Neutrophil (primary cell): ENCODE results near the gene KCNJ18.
"Not testable (repeated sequence)": the region's sequence is repeated elsewhere in the genome, so short reads cannot be mapped to it uniquely, and the experiment has no call there.

Source experiments
- H3K27ac ChIP-seq: fragments of 200-600 bp; sonication (generic); 2 replicates; pipeline ENCODE4 v1.5.1; 2016; ENCODE audit warnings: mild to moderate bottlenecking, moderate library complexity
- H3K27me3 ChIP-seq: fragments of 200-600 bp; sonication (generic); 2 replicates; pipeline ENCODE4 v1.6.0; 2016; ENCODE audit warnings: mild to moderate bottlenecking
- H3K36me3 ChIP-seq: fragments of 200-600 bp; sonication (generic); 2 replicates; pipeline ENCODE4 v1.5.1; 2017
- H3K4me1 ChIP-seq, 2 experiments: fragments of 200-600 bp in 1 of 2; sonication (generic) in 1 of 2; 1 replicate in 1 of 2; 2 replicates in 1 of 2; pipeline versions ENCODE4 v1.5.1 to v1.6.1; 2013 to 2016; ENCODE audit warnings: low read depth in 1 of 2, low read length in 1 of 2, mild to moderate bottlenecking in 1 of 2, moderate library complexity in 1 of 2; ENCODE audit not compliant: control insufficient read depth in 1 of 2, insufficient read depth in 1 of 2
- H3K4me3 ChIP-seq, 2 experiments: fragments of 200-600 bp in 1 of 2; sonication (generic) in 1 of 2; 1 replicate in 1 of 2; 2 replicates in 1 of 2; pipeline ENCODE4 v1.5.1; 2013 to 2016; ENCODE audit warnings: low read depth in 1 of 2, low read length in 1 of 2, mild to moderate bottlenecking in 1 of 2, moderate library complexity in 1 of 2
- H3K9me3 ChIP-seq: fragments of 200-600 bp; sonication (generic); 2 replicates; pipeline ENCODE4 v1.5.1; 2016
- CTCF ChIP-seq: fragments of 200-600 bp; sonication (generic); IDR thresholded peaks from 2 replicates; pipeline ENCODE4 v1.5.1; 2016; ENCODE audit warnings: antibody characterized with exemption

KCNJ18 gene

GRCh38 chr17:21707711-21708611 is 15.6 kb downstream of the KCNJ18 start:
- H3K4me1 ChIP-seq, H3K27me3 ChIP-seq, H3K36me3 ChIP-seq, H3K27ac ChIP-seq, H3K4me3 ChIP-seq, H3K9me3 ChIP-seq: not testable (repeated sequence)

DNA sequence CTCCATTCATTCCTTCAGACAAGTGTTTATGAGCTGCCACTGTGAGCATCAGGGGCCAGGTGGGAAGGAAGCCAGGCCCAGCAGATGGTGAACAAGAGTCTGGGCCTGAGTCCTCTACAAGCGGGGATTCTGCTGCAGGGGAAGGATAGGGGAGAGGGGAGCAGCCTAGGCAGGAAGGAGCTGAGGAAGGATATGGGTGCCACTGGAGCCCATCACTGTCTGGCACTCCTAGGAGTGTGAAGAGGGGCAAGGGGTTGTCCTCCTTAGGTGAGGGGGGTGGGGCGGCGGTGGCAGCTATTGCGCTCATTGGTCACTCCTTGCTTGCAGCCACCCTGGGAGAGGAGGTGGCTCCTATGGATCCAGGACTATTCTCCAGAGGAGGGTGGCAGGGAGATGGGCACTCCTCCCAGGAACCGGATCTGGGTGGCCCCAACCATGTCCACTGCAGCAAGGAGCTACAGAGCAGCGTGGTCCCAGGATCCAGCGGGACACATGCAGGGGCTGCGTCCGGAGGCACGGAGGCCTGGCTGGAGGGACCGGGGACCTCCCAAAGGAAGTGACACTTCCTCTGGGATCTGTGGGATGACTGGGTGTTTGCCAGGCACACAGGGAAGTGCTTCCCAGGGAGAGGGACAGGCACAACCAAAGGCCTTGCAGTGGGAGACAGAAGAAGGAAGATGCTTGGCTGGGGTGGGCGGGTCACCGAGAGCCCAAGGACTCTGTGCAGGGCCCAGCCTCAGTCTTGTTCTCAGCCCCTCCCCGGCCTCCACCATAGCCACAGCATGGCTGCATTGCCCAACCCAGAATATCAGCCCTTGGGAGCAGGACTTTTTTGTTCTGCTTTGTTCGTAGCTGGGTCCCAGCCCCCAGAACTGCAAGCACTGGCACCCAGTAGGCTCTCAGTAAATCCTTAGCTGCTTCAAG is 16.6 kb downstream of the KCNJ18 start:
- H3K9me3 ChIP-seq, H3K27me3 ChIP-seq, H3K4me3 ChIP-seq: not testable (repeated sequence)

DNA sequence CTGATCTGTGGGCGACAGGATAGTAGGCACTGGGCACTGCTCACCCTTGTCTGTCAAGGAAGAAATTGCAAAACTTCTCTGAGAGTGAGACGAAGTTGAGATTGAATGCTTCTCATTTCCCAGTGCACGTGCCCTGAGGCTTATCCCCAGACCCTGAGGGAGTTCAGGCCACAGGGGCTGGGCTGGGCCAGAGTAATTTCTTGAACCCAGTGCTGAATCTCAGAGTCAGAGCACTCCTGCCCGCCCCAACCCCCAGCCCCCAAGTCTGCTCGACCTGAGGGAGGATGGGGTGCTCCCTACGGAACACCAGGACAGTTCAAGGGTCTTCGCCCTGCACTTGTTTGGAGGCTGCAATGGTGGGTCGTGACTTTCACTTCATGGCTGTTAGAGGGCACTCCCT is 17.7 kb downstream of the KCNJ18 start:
- not testable (repeated sequence) for H3K4me3 ChIP-seq, H3K9me3 ChIP-seq, H3K36me3 ChIP-seq, H3K27ac ChIP-seq, H3K4me1 ChIP-seq, H3K27me3 ChIP-seq

More for the DNA sequence above, 16.6 kb downstream of the KCNJ18 start:
- H3K36me3 ChIP-seq, H3K27ac ChIP-seq, H3K4me1 ChIP-seq: not testable (repeated sequence)

DNA sequence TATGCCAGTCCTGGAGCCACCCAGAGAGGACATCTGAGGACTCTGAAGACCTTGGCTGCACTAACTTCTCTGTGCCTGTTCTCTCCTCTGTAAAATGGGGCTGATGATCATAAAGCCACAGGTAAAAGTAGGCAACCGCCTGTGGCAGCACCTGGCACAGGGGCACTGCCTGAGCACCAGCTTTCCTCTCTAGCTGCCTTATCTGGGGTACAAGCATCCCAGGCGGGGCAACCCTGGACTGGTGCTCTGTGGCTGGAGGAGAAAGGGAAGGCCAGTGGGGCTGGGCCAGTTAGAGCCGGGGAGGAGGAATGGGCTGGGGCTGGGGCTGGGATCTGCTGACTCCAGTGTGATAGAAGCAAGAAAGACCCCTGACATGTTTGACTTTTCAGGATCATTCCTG is 18.2 kb downstream of the KCNJ18 start:
- H3K27me3 ChIP-seq, H3K9me3 ChIP-seq, H3K4me1 ChIP-seq, H3K27ac ChIP-seq, H3K36me3 ChIP-seq, H3K4me3 ChIP-seq: not testable (repeated sequence)

- TF ChIP-seq CTCF = no peak
- H3K27ac ChIP-seq = no peak overlapping the region
- H3K9me3 ChIP-seq = no peaks in the 10 kb centered on the region
- no peaks in the 10 kb centered on the region for H3K27me3 ChIP-seq
- no peaks in the 10 kb centered on the region for H3K4me1 ChIP-seq
- H3K36me3 ChIP-seq = no peaks in the 10 kb centered on the region
- H3K4me3 ChIP-seq = no peak overlapping the region
Observed at GRCh38 chr17:21711182-21711581, 18.9 kb downstream of the KCNJ18 start.

DNA sequence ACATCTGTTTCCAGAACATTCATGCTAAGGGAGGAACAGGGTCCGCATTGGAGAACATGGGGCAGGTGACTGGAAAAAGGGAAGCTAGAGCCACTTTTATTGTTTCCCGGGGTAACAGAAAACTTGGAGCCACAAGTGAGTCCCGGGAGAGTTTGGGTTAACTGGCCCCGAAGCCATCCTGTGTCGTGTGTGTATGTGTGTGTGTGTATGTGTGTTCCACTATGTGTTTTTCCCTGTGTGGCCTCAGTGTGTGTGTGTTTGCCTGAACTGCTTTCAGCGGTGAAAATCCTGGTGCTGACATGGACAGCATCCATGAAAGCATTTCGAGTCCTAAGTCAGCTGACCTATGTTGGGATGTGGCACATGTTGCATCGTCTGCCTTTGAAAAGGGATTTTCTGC is 20.7 kb downstream of the KCNJ18 start:
- H3K9me3 ChIP-seq, H3K4me3 ChIP-seq, H3K27ac ChIP-seq, H3K36me3 ChIP-seq, H3K4me1 ChIP-seq, H3K27me3 ChIP-seq: not testable (repeated sequence)

DNA sequence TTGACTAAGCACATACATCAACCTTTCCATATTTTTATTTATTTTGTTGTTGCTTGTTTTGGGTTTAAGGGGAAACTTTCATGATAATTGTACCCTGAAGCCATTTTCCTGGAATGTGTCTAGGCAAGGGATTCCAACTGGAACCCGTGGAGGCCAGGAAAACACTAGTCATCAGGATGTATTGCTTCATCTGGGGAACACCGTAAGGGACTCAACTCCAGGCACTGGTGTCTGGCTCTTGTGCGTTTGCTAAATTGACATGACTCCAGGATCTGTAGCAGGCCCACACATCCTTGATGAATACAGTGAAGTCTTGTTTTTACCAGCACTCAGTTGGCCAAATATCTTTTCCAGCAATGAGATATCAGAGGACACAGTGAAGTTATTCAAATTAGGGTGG is 21.3 kb downstream of the KCNJ18 start:
- H3K27ac ChIP-seq, H3K4me3 ChIP-seq, H3K36me3 ChIP-seq, H3K9me3 ChIP-seq, H3K4me1 ChIP-seq, H3K27me3 ChIP-seq: not testable (repeated sequence)

- not testable (repeated sequence) for H3K36me3 ChIP-seq
Observed at GRCh38 chr17:21714676-21715075, 22.4 kb downstream of the KCNJ18 start.

DNA sequence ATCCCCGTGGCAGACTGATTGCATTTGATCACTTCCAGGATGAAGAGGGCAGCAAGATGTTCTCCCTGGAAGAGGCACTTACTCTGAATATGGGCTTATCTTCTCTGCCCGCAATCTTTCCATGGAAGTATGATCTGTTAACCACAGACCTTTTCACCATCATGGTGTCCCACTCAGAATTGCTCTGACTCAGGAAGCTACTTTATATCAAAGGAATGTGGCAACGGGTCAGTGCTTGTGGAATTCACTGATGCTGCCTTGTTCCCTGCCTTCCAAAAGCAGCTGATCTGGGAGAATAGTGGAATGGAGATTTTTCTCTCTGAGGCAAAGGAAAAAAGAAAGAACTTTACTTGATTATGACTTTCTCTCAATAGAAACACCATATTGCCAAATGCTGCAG is 23.6 kb downstream of the KCNJ18 start:
- not testable (repeated sequence) for H3K4me1 ChIP-seq, H3K9me3 ChIP-seq, H3K27ac ChIP-seq, H3K27me3 ChIP-seq, H3K36me3 ChIP-seq, H3K4me3 ChIP-seq

More at GRCh38 chr17:21714676-21715075, 22.4 kb downstream of the KCNJ18 start:
- H3K27me3 ChIP-seq, H3K27ac ChIP-seq, H3K4me3 ChIP-seq, H3K4me1 ChIP-seq, H3K9me3 ChIP-seq: not testable (repeated sequence)

DNA sequence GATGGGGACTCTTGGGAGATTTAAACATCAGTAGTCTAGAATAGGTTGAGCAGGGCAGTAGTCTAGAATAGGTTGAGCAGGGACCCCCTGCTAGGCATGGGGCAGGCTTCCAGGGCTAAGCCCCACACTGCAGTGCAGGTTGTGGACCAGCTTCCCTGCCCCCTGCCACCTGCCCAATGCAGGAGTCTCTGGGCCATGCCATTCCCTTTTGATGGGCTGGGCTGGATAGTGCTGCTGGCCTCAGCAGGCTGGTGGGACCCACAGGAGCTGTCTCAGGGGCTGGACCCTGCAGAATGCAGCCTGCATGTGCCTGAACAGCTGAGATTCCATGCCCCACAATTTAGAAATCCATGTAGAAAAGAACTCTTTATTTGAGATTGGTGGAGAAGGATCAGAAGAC is 26.6 kb downstream of the KCNJ18 start:
- not testable (repeated sequence) for H3K9me3 ChIP-seq, H3K27ac ChIP-seq, H3K4me3 ChIP-seq, H3K27me3 ChIP-seq, H3K4me1 ChIP-seq, H3K36me3 ChIP-seq

- not testable (repeated sequence) for H3K4me3 ChIP-seq, H3K36me3 ChIP-seq, H3K4me1 ChIP-seq, H3K27me3 ChIP-seq, H3K27ac ChIP-seq, H3K9me3 ChIP-seq
Observed at GRCh38 chr17:21719511-21720226, 27.3 kb downstream of the KCNJ18 start.

DNA sequence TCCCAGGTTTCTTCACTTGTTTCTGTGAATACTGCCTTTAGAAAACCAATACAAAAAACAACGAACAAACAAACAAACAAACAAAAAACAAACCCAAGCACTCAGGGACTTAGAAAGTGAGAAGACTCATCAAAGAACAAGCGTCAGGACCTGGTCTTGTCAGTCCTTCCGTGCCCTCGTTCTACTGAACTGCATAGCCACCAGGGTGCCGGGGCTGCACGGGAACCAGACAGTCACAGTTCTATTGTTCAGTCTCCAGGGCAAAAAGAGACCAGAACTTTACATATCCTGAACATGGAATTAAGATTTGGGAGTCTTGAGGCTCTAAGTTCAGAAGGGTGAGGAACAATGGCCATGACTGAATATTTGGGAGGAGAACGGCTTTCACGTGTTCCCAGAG is 28.2 kb downstream of the KCNJ18 start:
- not testable (repeated sequence) for H3K4me3 ChIP-seq, H3K4me1 ChIP-seq

More for the DNA sequence above, 28.2 kb downstream of the KCNJ18 start:
- not testable (repeated sequence) for H3K27ac ChIP-seq, H3K36me3 ChIP-seq, H3K27me3 ChIP-seq, H3K9me3 ChIP-seq
